Stimulated activated CD4-positive, alpha-beta T cell treated with anti-CD3 and anti-CD28 coated beads, Interleukin-1b, Interleukin-23, amount 100 ng/mL, for 1 hour (primary cell): Measurements from ENCODE around the gene TFEB.

Experiments used
- DNase-seq, 2 donors: peaks; one replicate each; pipeline ENCODE4 v3.0.0-alpha.2; 2020; ENCODE audit warnings: low read depth in 2 of 2

The TFEB gene

DNA sequence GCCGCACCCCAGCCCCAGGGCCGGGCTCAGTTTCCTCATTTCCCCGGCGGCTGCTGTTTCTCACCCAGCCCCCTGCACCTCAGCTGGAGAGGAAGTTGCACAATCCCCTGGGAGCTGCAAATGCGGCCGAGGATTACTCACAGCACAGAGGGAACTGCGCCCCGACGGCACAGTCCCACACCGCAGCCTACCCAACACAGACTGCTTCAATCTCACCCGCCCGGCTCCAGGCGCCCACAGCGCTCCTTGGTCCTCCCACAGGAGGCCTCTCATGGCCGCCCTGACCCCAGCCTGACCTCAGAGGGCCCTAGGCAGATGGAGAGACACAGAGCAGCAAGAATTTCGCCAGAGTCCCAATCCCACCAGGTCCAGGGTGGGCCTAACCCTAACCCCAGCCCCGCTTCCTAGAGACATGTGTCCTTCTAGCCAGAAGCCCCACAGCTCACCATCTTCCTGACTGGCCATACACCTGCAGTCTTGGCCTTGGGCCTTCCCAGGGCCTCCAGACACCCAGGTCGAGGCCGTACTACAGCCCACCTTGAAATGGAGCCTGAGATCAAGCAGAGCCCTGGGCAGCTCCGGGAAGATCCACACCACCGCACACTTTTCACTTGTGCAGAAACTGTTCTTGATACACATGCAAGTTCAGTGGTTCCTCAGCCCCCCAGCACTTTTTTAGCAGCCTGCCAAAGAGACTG, 11.7 kb downstream of the TFEB start:
- no peak for DNase-seq

- DNase-seq: no peak
Observed at GRCh38 chr6:41722969-41723529, 12.4 kb downstream of the TFEB start.

DNA sequence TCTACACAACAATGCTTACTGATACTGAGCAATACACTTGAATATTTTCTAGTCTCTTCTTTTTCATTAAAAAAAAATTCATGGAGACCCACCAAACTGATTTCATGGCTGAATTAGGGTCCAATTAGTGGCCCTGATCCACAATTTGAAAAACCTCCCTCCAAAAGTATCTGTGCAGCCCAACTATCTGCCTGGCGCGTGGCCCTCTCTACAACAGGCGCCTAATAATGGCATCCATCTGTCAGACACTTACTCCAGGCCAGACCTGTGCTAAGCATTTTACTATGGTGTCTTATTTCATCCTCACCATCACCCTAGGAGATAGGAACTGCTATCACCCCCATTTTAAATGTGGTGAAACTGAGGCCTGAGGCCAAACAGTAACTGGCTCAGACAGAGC, 14.0 kb downstream of the TFEB start:
- DNase-seq: no peak

DNA sequence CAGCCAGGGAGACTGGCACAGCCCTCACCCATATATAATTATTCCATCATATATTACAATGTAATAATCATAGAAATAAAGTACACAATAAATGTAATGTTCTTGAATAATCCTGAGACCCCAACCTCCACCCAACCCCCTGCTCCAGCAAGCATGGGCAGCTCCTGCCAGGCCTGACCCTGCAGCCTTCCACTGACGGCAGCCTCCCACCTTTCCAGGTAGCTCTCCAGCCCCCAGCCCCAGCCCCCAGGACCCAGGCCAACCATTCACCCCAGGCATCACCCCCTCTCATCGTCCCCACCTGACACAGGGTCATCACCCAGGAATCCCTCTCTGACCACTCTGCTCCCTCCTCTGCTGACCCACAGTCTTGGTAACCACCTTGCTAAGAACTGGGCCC, 14.6 kb downstream of the TFEB start:
- no peak for DNase-seq

DNA sequence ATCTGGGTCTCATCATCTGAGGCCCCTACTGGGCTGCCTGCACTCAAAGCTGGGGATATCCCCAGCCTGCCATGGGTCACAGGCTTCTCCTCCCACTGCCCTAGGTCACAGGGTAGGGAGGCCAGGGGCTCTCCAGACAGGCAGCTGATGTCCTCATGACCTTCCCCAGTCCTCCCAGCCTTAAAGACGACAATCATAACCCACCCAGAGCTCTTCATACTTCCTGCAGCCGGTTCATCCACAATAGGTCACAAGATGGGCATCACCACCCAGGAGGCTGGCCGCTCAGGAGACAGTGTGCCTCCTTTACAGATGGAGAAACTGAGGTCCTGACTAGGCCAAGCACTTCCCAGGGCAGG, 15.2 kb downstream of the TFEB start:
- DNase-seq: no peak

GRCh38 chr6:41719436-41720261, 15.8 kb downstream of the TFEB start:
- DNase-seq: no peak

GRCh38 chr6:41718828-41719227, 16.6 kb downstream of the TFEB start:
- DNase-seq: no peak

DNA sequence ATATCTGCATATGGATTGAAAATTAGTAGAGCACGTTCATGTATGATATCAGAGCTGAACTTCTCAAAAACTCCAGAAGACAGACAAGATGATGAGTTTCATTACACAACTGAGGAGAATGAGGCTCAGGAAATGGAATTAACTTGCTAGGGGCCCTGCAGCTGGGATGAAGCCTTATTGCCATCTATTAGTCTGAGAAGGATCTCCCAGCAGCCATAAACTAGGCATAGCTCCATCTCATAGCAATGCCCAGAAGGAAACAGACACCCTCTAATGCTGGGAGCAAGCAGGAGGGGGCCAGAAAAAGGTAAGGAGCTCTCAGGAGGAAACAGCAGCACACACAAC, 18.0 kb downstream of the TFEB start:
- no peak for DNase-seq

GRCh38 chr6:41716516-41717391, 18.7 kb downstream of the TFEB start:
- DNase-seq: no peak

- DNase-seq: no peak
Observed at GRCh38 chr6:41715795-41716515, 19.5 kb downstream of the TFEB start.

GRCh38 chr6:41714556-41715273, 20.7 kb downstream of the TFEB start:
- DNase-seq: no peak

GRCh38 chr6:41713650-41714291, 21.6 kb downstream of the TFEB start:
- DNase-seq: no peak

GRCh38 chr6:41713159-41713649, 22.2 kb downstream of the TFEB start:
- DNase-seq: no peak

DNA sequence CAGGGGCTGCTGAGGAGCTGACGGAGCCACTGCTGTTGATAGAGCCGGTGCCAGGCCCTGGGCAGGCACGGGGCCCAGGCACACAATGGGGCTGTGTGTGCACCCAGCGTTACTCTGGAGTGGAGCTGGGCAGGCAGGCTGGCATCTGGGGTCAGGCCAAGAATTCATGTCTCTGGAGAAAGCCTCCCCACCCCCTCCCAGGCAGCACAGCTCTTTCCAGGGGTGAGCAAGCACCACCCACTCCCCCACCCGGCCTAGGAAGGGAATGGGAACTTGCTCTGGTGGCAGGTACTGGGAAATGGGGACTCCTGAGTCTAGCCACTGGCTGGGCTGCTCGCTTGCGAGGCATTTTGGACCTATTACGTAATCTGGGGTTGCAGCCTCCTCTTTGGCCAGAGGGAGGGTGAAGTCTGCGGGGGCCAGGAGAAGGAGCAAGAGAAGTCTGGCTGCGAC, 22.7 kb downstream of the TFEB start:
- DNase-seq: no peak

- no peak for DNase-seq
Observed at GRCh38 chr6:41711323-41712038, 23.9 kb downstream of the TFEB start.

DNA sequence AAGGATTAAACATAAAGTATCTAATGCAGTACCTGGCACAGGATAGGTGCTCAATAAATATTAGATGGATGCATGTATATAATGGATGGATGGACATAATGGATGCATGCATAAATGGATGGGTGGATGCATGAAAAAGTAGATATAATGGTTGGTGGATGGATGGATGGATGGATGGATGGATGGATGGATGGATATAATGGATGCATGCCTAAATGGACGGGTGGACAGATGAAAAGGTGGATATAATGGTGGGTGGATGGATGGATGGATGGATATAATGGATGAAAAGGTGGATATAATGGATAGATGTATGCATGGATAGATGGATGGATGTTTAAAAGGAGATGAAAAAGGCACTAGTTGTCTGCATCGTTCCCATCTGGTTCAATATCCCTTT, 26.0 kb downstream of the TFEB start:
- no peak for DNase-seq

- DNase-seq: no peak
Observed at GRCh38 chr6:41708856-41709255, 26.6 kb downstream of the TFEB start.

DNA sequence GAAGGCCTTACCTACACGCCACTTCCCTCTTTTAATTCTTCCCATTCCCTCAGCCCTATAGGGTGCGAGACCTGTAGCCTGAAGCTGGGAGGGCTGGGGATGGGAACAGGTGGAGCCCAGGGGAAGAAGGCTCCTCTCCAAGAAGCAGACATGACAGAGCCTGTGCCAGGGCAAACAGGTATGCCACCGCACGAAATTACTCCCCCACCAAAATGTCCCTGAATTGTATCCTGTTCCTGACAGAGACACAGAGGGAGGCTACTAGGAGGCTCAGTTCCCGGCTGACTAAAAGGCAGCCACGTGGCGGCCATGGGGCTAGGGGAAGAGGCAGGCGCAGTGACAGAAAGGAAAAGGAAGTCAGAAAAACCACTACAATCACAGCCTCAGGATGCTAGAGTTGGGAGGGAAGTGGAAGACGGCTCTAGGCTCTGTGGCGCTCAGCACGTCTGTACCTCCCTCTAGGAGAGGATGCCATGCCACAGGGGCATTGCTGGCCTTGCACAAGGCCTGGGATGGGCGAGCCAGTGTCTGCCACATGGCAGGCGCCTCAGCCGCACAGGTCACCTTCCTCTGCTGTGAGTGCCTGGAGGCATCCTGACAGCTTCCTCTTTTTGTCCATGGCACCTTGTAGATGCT, 27.7 kb downstream of the TFEB start:
- no peak for DNase-seq
